Karpas-422 (cell line): ENCODE measurements around the gene TMEM100. TPM values are rescaled to one million over a fixed set of nuclear protein-coding genes. Genes with fewer than 3 reads are reported as not detected.
"Not testable (repeated sequence)": the region's sequence is repeated elsewhere in the genome, so short reads cannot be mapped to it uniquely, and the experiment has no call there.

Source experiments
- DNase-seq: peaks from one replicate; pipeline ENCODE4 v3.0.0-alpha.2; 2015
- H2AFZ ChIP-seq: fragments of 200-600 bp; sonication (generic); 2 replicates; pipeline ENCODE4 v1.6.1; 2014; ENCODE audit warnings: antibody characterized with exemption, low read length, mixed read lengths
- H3K27ac ChIP-seq: fragments of 200-600 bp; sonication (generic); 2 replicates; pipeline ENCODE4 v1.5.1; 2014; ENCODE audit warnings: mild to moderate bottlenecking, low read length, moderate library complexity
- H3K27me3 ChIP-seq: fragments of 200-600 bp; sonication (generic); 2 replicates; pipeline ENCODE4 v1.6.1; 2014; ENCODE audit warnings: low read length, mixed read lengths
- H3K36me3 ChIP-seq: fragments of 200-600 bp; sonication (generic); 2 replicates; pipeline ENCODE4 v1.6.1; 2014; ENCODE audit warnings: low read length, mixed read lengths; ENCODE audit not compliant: insufficient read depth
- H3K4me1 ChIP-seq: fragments of 200-600 bp; sonication (generic); 2 replicates; pipeline ENCODE4 v1.6.1; 2014; ENCODE audit warnings: mild to moderate bottlenecking, low read length, mixed read lengths
- H3K4me2 ChIP-seq: fragments of 200-600 bp; sonication (generic); 2 replicates; pipeline ENCODE4 v1.6.1; 2014; ENCODE audit warnings: low read length, low read depth, mild to moderate bottlenecking; ENCODE audit not compliant: poor library complexity, severe bottlenecking
- H3K4me3 ChIP-seq: fragments of 200-600 bp; sonication (generic); 2 replicates; pipeline ENCODE4 v1.5.1; 2014; ENCODE audit warnings: mild to moderate bottlenecking, antibody characterized with exemption, low read length, mixed read lengths
- H3K79me2 ChIP-seq: fragments of 200-600 bp; sonication (generic); 2 replicates; pipeline ENCODE4 v1.6.1; 2014; ENCODE audit warnings: mild to moderate bottlenecking, low read length, mixed read lengths
- H3K9ac ChIP-seq: fragments of 200-600 bp; sonication (generic); 2 replicates; pipeline ENCODE4 v1.6.0; 2014; ENCODE audit warnings: low read length
- H3K9me2 ChIP-seq: fragments of 200-600 bp; sonication (generic), shearing (Covaris generic); replicated peaks from 2 replicates; pipeline ENCODE4 v1.6.0; 2014; ENCODE audit warnings: mild to moderate bottlenecking, low read length, moderate library complexity; ENCODE audit not compliant: insufficient read depth
- H3K9me3 ChIP-seq: fragments of 300-700, 200-600 bp; sonication (generic); 2 replicates; pipeline ENCODE4 v1.6.1; 2014; ENCODE audit warnings: low read length, mixed read lengths
- H4K20me1 ChIP-seq: fragments of 200-600 bp; sonication (generic); 2 replicates; pipeline ENCODE4 v1.6.1; 2014; ENCODE audit warnings: mild to moderate bottlenecking, antibody characterized with exemption, low read length, low read depth; ENCODE audit not compliant: insufficient read depth
- total RNA-seq: library from RNA; depleted of rRNA; stranded (reverse); fragments of >200 nt; shearing (Covaris generic); gene quantifications from 2 replicates; pipeline ENCODE4 v1.2.3, GENCODE V29; 2014; ENCODE audit warnings: low replicate concordance

TMEM100 gene
- total RNA-seq, 1 experiment from 2014 or later = 1.1 TPM

DNA sequence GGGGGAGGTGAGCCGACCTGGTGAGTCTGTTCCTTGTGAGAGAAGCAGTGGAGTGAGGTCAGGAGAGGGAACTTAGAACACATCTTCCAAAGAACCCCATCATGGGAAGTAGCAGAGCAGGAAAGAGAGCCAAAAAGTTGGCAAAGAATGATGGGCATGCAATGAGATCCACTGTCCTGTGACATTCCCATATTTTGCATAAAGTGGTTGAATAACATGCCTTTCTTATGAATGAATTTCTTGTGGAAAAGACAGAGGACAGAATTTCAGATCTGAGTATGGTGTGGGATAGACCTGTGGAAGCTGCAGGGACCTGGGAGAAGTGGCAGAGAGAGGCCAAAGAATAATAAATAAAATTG, 41.3 kb downstream of the TMEM100 start:
- Histone ChIP-seq H3K9ac (no peak overlapping the region), H3K4me3 (no peak overlapping the region), H3K79me2 (no peaks in the 10 kb centered on the region), H3K9me2 (no peaks in the 10 kb centered on the region), H3K9me3 (no peaks in the 10 kb centered on the region), H3K27me3 (0 out of 2 replicates have a peak, but pooled peaks cover 2% of the 10 kb centered on the region), H2AFZ (no peak overlapping the region), H3K4me1 (peaks cover 5% of the 10 kb centered on the region; the same call in 1 of the 2 replicates), H4K20me1 (no peaks in the 10 kb centered on the region), H3K36me3 (no peaks in the 10 kb centered on the region), H3K4me2 (no peak overlapping the region), H3K27ac (no peak overlapping the region)
- no peak for DNase-seq

DNA sequence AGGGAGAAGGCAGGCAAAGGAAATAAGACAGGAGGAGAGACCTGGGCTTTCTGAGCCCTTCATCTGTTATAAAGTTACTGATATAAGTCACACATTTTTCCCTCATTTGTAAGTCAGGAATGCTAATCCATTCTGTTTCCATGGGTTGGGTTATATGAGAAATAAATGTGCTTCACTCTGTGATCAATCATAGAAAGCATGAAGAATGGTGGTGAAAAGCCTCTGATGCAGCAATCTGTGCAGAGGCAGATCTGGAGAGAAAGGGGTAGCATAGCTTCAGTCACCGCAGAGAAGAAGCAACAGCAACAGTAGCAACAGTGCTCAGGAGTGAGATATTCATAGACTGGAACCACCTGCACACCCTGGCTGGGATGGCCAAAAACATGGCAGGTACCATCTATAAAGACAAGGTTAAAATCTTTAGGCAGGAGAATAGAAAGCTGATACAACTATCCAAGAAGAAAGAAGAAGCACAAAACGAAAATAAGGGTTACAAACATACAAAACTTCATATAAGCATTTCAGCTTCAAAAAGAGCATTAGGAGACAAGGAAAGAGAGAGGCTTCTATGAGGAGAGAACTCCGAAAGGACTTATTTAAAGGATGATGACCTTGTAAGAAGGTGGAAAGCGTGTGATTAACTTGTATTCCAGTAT, 41.9 kb downstream of the TMEM100 start:
- no peak overlapping the region for H3K27ac ChIP-seq
- H4K20me1 ChIP-seq = no peaks in the 10 kb centered on the region
- no peak for DNase-seq
- no peak overlapping the region for H2AFZ ChIP-seq
- no peaks in the 10 kb centered on the region for H3K36me3 ChIP-seq
- H3K9ac ChIP-seq = no peak overlapping the region
- H3K9me2 ChIP-seq = no peaks in the 10 kb centered on the region
- peaks cover 5% of the 10 kb centered on the region; the same call in 1 of the 2 replicates for H3K4me1 ChIP-seq
- H3K27me3 ChIP-seq = 0 out of 2 replicates have a peak, but pooled peaks cover 2% of the 10 kb centered on the region
- no peaks in the 10 kb centered on the region for H3K79me2 ChIP-seq
- H3K9me3 ChIP-seq = no peaks in the 10 kb centered on the region
- no peak overlapping the region for H3K4me3 ChIP-seq
- H3K4me2 ChIP-seq = no peak overlapping the region

DNA sequence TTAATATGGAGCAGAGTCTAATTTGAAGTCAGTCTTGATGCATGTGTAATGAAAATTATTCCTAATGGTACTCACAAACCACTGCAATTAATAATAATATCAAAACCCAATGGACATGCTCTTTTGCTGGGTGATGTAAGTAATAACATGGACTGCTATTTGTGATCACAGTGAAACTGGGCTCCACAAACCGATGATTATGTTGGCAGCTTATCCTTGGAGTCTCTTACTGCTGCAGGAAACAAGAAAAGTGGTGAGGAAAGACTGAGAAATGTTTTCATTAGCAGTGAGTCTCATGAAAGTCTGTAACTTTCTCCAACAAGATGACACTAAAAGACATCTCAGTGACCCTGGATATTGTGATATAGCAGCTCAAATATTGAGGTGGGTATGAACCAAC, 45.2 kb downstream of the TMEM100 start:
- Histone ChIP-seq H3K9ac (no peak overlapping the region), H3K9me3 (no peaks in the 10 kb centered on the region), H3K4me2 (no peak overlapping the region), H3K9me2 (no peaks in the 10 kb centered on the region), H3K4me3 (no peak overlapping the region), H3K36me3 (no peaks in the 10 kb centered on the region), H3K27ac (no peak overlapping the region), H3K4me1 (peaks cover 7% of the 10 kb centered on the region), H3K27me3 (0 out of 2 replicates have a peak, but pooled peaks cover 2% of the 10 kb centered on the region), H2AFZ (no peak overlapping the region), H4K20me1 (no peaks in the 10 kb centered on the region), H3K79me2 (no peaks in the 10 kb centered on the region)
- DNase-seq = no peak

DNA sequence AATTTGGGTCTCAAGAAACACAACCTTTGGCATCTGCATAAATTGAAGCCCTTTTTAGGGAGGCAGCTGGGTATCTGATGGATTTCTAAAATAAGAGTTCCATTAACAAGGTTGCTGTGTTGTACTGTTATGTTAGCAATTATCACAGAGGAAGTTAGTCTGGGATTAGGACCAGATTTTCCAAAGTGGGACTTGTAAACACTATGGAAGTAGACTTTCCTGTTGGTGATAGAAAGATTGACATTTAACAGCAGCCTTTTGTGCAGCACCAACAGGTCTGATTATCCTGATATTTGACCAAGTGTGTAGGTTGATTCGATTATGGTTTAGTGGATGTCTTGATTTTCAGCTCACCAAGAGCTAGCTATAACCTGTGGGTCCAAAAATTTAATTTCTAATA, 46.4 kb downstream of the TMEM100 start:
- Histone ChIP-seq H3K4me3 (no peak overlapping the region), H3K4me1 (peaks cover 5% of the 10 kb centered on the region), H4K20me1 (no peaks in the 10 kb centered on the region), H3K4me2 (no peak overlapping the region), H3K9me3 (no peaks in the 10 kb centered on the region), H3K36me3 (no peaks in the 10 kb centered on the region), H3K9ac (no peak overlapping the region), H3K27ac (no peak overlapping the region), H3K79me2 (no peaks in the 10 kb centered on the region), H3K27me3 (0 out of 2 replicates have a peak, but pooled peaks cover 2% of the 10 kb centered on the region), H2AFZ (no peak overlapping the region), H3K9me2 (no peaks in the 10 kb centered on the region)
- no peak for DNase-seq

DNA sequence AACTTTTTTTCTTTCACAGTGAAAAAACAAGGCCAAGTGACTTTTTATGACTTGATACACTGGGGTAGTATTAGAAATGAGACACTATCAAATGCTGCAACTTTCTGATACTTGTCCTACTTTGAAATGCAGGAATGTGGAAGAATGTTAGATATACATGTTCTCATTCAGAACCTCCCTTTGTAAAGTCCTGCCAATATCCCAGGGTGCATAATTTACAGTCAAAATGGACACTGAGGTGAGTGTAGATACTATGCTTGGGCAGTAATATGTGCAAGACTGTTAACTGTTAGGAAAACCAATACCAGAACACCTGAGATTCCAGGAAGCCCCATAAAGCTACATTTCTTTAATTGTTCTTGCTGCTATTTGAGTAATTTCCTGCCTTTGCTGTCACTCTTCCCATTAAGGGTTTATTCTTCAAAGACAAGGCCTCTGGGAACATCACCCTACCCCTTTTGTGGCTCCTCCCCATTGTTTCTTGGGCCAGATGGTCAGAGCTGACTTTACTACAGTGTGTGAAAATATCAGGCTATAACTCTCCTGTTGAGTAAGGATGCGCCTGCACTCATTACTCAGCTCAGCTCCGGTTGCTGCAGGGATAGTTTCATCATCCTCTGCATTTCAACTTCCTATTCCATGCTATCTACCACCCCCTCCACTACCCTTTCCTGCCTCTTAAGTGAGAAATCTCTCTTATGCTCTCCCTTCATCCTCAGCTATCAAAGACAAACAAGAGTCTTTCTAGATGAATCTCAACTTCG, 48.7 kb downstream of the TMEM100 start:
- H3K79me2 ChIP-seq = no peaks in the 10 kb centered on the region
- H3K9me2 ChIP-seq = no peaks in the 10 kb centered on the region
- no peak for DNase-seq
- H3K36me3 ChIP-seq = no peaks in the 10 kb centered on the region
- H4K20me1 ChIP-seq = no peaks in the 10 kb centered on the region
- H3K4me2 ChIP-seq = no peak overlapping the region
- H2AFZ ChIP-seq = no peak overlapping the region; the same call in 1 of the 2 replicates
- H3K9me3 ChIP-seq = no peaks in the 10 kb centered on the region
- 0 out of 2 replicates have a peak, but pooled peaks cover 2% of the 10 kb centered on the region for H3K27me3 ChIP-seq
- no peak overlapping the region for H3K9ac ChIP-seq
- H3K27ac ChIP-seq = no peak overlapping the region
- no peak overlapping the region for H3K4me3 ChIP-seq
- H3K4me1 ChIP-seq = peaks cover 14% of the 10 kb centered on the region

DNA sequence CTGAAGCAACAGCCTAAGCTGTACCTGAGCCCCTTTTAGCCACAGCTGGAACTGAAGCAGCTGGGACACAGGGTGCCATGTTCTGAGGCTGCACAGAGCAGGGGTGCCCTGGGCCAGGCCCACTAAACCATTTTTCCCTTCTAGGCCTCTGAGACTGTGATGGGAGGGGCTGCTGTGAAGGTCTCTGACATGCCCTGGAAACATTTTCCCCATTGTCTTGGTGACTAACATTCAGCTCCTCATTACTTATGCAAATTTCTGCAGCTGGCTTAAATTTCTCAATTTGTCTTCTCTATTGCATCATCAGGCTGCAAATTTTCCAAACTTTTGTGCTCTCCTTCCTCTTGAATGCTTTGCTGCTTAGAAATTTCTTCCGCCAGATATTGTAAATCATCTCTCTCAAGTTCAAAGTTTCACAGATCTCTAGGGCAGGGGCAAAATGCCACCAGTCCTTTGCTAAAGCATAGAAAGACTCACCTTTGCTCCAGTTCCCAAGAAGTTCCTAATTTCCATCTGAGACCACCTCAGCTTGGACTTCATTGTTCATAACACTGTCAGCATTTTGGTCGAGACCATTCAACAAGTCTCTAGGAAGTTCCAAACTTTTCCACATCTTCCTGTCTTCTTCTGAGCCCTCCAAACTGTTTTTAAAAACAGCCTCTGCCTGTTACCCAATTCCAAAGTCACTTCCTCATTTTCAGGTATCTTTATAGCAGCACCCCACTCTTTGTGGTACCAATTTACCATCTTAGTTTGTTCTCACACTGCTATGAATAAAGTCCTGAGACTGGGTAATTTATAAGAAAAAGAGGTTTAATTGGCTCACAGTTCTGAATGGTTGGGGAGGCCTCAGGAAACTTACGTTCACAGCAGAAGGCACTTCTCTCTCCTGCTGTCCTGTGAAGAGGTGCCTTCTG, 49.8 kb downstream of the TMEM100 start:
- Histone ChIP-seq H3K27me3 (no peaks in the 10 kb centered on the region), H4K20me1 (no peaks in the 10 kb centered on the region), H3K4me2 (no peak overlapping the region), H3K9me2 (no peaks in the 10 kb centered on the region), H3K27ac (no peak overlapping the region), H3K9ac (no peak overlapping the region), H3K4me3 (no peak overlapping the region), H2AFZ (no peak overlapping the region), H3K79me2 (no peaks in the 10 kb centered on the region), H3K9me3 (no peaks in the 10 kb centered on the region), H3K36me3 (no peaks in the 10 kb centered on the region), H3K4me1 (peaks cover 25% of the 10 kb centered on the region)
- no peak for DNase-seq

DNA sequence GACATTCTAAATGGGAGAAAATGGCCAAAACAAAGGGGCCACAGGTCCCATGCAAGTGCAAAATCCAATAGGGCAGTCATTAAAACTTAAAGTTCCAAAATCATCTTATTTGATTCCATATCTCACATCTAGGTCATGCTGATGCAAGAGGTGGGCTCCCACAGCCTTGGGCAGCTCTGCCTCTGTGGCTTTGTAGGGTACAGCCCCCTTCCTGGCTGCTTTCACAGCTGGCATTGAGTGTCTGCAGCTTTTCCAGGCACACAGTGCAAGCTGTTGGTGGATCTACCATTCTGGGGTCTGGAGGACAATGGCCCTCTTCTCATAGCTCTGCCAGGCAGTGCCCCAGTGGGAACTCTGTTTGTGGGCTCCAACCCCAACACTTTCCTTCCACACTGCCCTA, 50.7 kb downstream of the TMEM100 start:
- H3K9me3 ChIP-seq, H4K20me1 ChIP-seq, H3K27me3 ChIP-seq, H3K79me2 ChIP-seq, H3K9ac ChIP-seq, H3K4me2 ChIP-seq, H3K9me2 ChIP-seq, H3K27ac ChIP-seq, H3K4me3 ChIP-seq, H3K36me3 ChIP-seq, DNase-seq, H2AFZ ChIP-seq: not testable (repeated sequence)
- H3K4me1 ChIP-seq = peaks cover 26% of the 10 kb centered on the region
